Left lung (tissue), 10 donors: ENCODE data around the gene SDK1. TPM values are rescaled to one million over a fixed set of nuclear protein-coding genes. Genes with fewer than 3 reads are reported as not detected.

ENCODE experiments used
- ATAC-seq: fragments of 200-7000 bp; cut with Tn5 transposase; one replicate; pipeline ENCODE4 v1.9.1; 2020; ENCODE audit warnings: moderate library complexity
- DNase-seq, 4 donors: peaks; one replicate each; pipeline ENCODE4 v3.0.0-alpha.2; 2013 to 2020
- H3K27ac ChIP-seq, 2 donors: fragments of 200-600 bp; sonication (generic) in 1 of 2; one replicate each; pipeline versions ENCODE4 v1.5.0 to v1.8.0; 2020 to 2021
- H3K27me3 ChIP-seq, 2 donors: fragments of 200-600 bp; sonication (generic) in 1 of 2; one replicate each; pipeline versions ENCODE4 v1.5.0 to v1.8.0; 2020 to 2021
- H3K36me3 ChIP-seq, 2 donors: fragments of 200-600 bp; sonication (generic) in 1 of 2; one replicate each; pipeline versions ENCODE4 v1.5.0 to v1.8.0; 2020 to 2021
- H3K4me1 ChIP-seq, 2 donors: fragments of 200-600 bp; one replicate each; pipeline ENCODE4 v1.8.0; 2021
- H3K4me3 ChIP-seq, 2 donors: fragments of 200-600 bp; sonication (generic) in 1 of 2; one replicate each; pipeline versions ENCODE4 v1.5.0 to v1.8.0; 2020 to 2021; ENCODE audit warnings: mild to moderate bottlenecking in 1 of 2
- H3K9me3 ChIP-seq, 2 donors: fragments of 200-600 bp; sonication (generic) in 1 of 2; one replicate each; pipeline versions ENCODE4 v1.5.0 to v1.8.0; 2020 to 2021
- CTCF ChIP-seq, 2 donors: fragments of 200-600 bp; sonication (generic) in 1 of 2; IDR thresholded peaks; one replicate each; pipeline versions ENCODE4 v1.5.0 to v1.8.0; 2021; ENCODE audit warnings: antibody characterized with exemption in 2 of 2
- intact Hi-C, 2 donors: fragments of 100-400 bp; cut with DNase I; formaldehyde crosslinking; loops; one replicate each; pipeline versions ENCODE4 v1.11.2 to v1.14.2; 2022
- polyA plus RNA-seq, 6 donors: library from polyadenylated mRNA; unstranded; fragments of 120-200 nt; gene quantifications; one replicate each; pipeline ENCODE4 v1.2.1, GENCODE V29; 2013; ENCODE audit not compliant: insufficient read length in 6 of 6
- total RNA-seq, 2 donors: library from RNA; stranded (reverse); fragmentation: NEBNext Ultra II Directional; extraction: Animal tissue kit (Norgen Biotek cat#: 25700); gene quantifications; one replicate each; pipeline ENCODE4 v1.2.1, GENCODE V29; 2021
- donor health status: DM: no; HTN: yes; CAD: no.
- donor health status: DM: no; HTN: no; CAD: no.

SDK1 gene
- total and polyA plus RNA-seq, 8 donors, result 5.5 to 17.6 (median 13.0) TPM

- Histone ChIP-seq H3K4me1 (no peaks in the 10 kb centered on the region), H3K27me3 (no peaks in the 10 kb centered on the region), H3K36me3 (no peaks in the 10 kb centered on the region), H3K9me3 (no peaks in the 10 kb centered on the region), H3K4me3 (no peak overlapping the region), H3K27ac (no peak overlapping the region)
- DNase-seq (no peak), ATAC-seq (no peak)
- intact Hi-C loops, result no loop called here
- TF ChIP-seq CTCF (IDR thresholded peaks at IDR 0.05), result no peak
Measured at GRCh38 chr7:4003503-4003902, 702.5 kb downstream of the SDK1 start.

GRCh38 chr7:4006687-4007086 lies 705.6 kb downstream of the SDK1 start:
- Histone ChIP-seq H3K4me1 (no peaks in the 10 kb centered on the region), H3K4me3 (no peak overlapping the region), H3K27me3 (no peaks in the 10 kb centered on the region), H3K36me3 (no peaks in the 10 kb centered on the region), H3K27ac (no peak overlapping the region), H3K9me3 (no peaks in the 10 kb centered on the region)
- no peak for TF ChIP-seq CTCF (IDR thresholded peaks at IDR 0.05)
- ATAC-seq (no peak), DNase-seq (no peak)
- intact Hi-C loops, result no loop called here

DNA sequence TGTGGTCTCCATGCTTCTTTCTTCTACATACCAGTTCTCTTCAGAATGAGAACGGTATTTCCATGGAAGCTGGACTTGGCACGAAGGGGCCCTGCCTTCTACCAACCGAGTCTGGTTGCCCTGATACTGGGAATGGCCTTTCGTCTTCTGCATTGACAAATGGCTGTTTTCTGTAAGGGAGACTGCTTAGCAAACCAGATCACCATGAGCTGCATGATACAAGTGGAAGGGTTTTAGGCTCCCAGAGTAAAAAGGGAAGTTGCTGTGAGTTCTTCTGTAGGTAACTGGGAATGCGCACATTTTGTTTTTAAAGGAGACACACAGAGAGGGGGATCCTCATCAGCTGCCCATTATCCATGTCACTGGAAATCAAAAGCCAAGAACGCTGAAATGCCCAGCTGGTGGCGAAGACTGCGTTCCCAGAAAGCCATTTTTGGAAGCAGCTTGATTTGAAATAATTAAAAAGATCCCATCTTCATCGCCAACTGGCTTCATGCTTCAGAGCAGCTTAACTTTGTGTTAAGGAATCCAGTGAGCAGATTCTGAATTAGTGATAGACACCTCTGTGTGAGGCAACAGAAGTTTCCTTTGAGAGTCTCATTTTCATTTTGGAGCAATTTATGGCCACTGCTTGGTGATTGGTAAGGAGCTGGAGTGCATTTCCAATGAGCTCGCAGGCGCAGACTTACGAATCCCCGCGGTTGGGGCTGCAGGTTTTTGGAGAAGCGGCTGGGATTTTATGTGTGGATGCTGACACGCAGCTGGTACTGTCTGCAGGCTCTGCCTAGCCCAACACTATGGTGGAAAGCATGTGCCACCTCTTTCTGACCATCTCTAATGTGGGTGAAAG lies 708.4 kb downstream of the SDK1 start:
- DNase-seq, result no peak
- no peaks in the 10 kb centered on the region for H3K27me3 ChIP-seq
- ATAC-seq, result no peak
- no peak overlapping the region for H3K4me3 ChIP-seq
- H3K9me3 ChIP-seq, result no peaks in the 10 kb centered on the region
- intact Hi-C loops, result no loop called here
- H3K27ac ChIP-seq, result no peak overlapping the region
- H3K36me3 ChIP-seq, result no peaks in the 10 kb centered on the region
- TF ChIP-seq CTCF (IDR thresholded peaks at IDR 0.05), result no peak
- no peaks in the 10 kb centered on the region for H3K4me1 ChIP-seq

- Histone ChIP-seq H3K4me3 (no peak overlapping the region), H3K27me3 (no peaks in the 10 kb centered on the region), H3K36me3 (no peaks in the 10 kb centered on the region), H3K27ac (no peak overlapping the region), H3K4me1 (no peaks in the 10 kb centered on the region), H3K9me3 (no peaks in the 10 kb centered on the region)
- no peak for ATAC-seq
- peak in 2 of 4 donors; percentile 60 to 65 for DNase-seq
- TF ChIP-seq CTCF (IDR thresholded peaks at IDR 0.05), result no peak
- intact Hi-C loops, result no loop called here
Measured at GRCh38 chr7:4010061-4010605, 709.1 kb downstream of the SDK1 start.

GRCh38 chr7:4010923-4011656 lies 710.0 kb downstream of the SDK1 start:
- no peak for DNase-seq
- H3K27me3 ChIP-seq, result no peaks in the 10 kb centered on the region
- H3K4me3 ChIP-seq, result no peak overlapping the region
- intact Hi-C loops, result no loop called here
- no peaks in the 10 kb centered on the region for H3K9me3 ChIP-seq
- no peak for TF ChIP-seq CTCF (IDR thresholded peaks at IDR 0.05)
- no peak for ATAC-seq
- no peak overlapping the region for H3K27ac ChIP-seq
- H3K36me3 ChIP-seq, result no peaks in the 10 kb centered on the region
- no peaks in the 10 kb centered on the region for H3K4me1 ChIP-seq
